Heart left ventricle (tissue), 16 donors: ENCODE data around the gene SYPL1. TPM values are rescaled to one million over a fixed set of nuclear protein-coding genes. Genes with fewer than 3 reads are reported as not detected.
A peak's percentile ranks its signal among the peaks of the same experiment; 100 is the strongest.

ENCODE experiments used
- ATAC-seq, 4 donors: fragments of 200-7000 bp; cut with Tn5 transposase; one replicate each; pipeline ENCODE4 v1.9.1; 2020 to 2022; ENCODE audit warnings: moderate library complexity in 4 of 4, mild to moderate bottlenecking in 3 of 4, moderate number of reproducible peaks in 1 of 4
- DNase-seq, 5 donors: peaks; one replicate each; pipeline ENCODE4 v3.0.0-alpha.2; 2020
- H3K27ac ChIP-seq, 12 donors: fragments of 200-600 bp; sonication (generic) in 4 of 12; one replicate each; pipeline versions ENCODE4 v1.5.0 to v1.8.0; 2016 to 2022; ENCODE audit warnings: mild to moderate bottlenecking in 2 of 12
- H3K27me3 ChIP-seq, 9 donors: fragments of 200-600 bp; sonication (generic) in 2 of 9; one replicate each; pipeline versions ENCODE4 v1.5.1 to v1.8.0; 2016 to 2022; ENCODE audit warnings: mild to moderate bottlenecking in 3 of 9
- H3K36me3 ChIP-seq, 9 donors: fragments of 200-600 bp; sonication (generic) in 2 of 9; one replicate each; pipeline versions ENCODE4 v1.5.0 to v1.8.0; 2018 to 2022; ENCODE audit warnings: mild to moderate bottlenecking in 2 of 9
- H3K4me1 ChIP-seq, 12 donors: fragments of 200-600 bp; sonication (generic) in 4 of 12; one replicate each; pipeline versions ENCODE4 v1.5.0 to v1.8.0; 2016 to 2022; ENCODE audit warnings: mild to moderate bottlenecking in 3 of 12
- H3K4me3 ChIP-seq, 12 donors: fragments of 200-600 bp; sonication (generic) in 4 of 12; one replicate each; pipeline versions ENCODE4 v1.5.0 to v1.8.0; 2017 to 2022; ENCODE audit warnings: mild to moderate bottlenecking in 9 of 12, moderate library complexity in 4 of 12
- H3K9me3 ChIP-seq, 12 donors: fragments of 200-600 bp; sonication (generic) in 4 of 12; one replicate each; pipeline versions ENCODE4 v1.5.0 to v1.8.0; 2016 to 2022; ENCODE audit warnings: mild to moderate bottlenecking in 1 of 12
- CTCF ChIP-seq, 12 donors: fragments of 200-600 bp; sonication (generic) in 4 of 12; IDR thresholded peaks; one replicate each; pipeline versions ENCODE4 v1.5.0 to v1.8.0; 2018 to 2022; ENCODE audit warnings: antibody characterized with exemption in 12 of 12, mild to moderate bottlenecking in 5 of 12
- POLR2A ChIP-seq, 2 donors: fragments of 450-650 bp; IDR thresholded peaks; one replicate each; pipeline ENCODE4 v1.6.1; 2017; ENCODE audit warnings: antibody characterized with exemption in 2 of 2, mild to moderate bottlenecking in 2 of 2, moderate library complexity in 2 of 2
- WGBS, 4 donors: extraction: QIAGEN DNeasy Blood & Tissue Kit in 2 of 4; methylation state at CpG; one replicate each; pipeline versions ENCODE4 v1.1.5 to v1.1.7; 2013 to 2018; 5-methylcytosine and 5-hydroxymethylcytosine counted together
- intact Hi-C, 10 donors: fragments of 100-400 bp; cut with DNase I; formaldehyde crosslinking; loops; one replicate each; pipeline versions ENCODE4 v1.11.1 to v1.14.2; 2022
- polyA plus RNA-seq, 2 donors: library from polyadenylated mRNA; stranded (reverse); fragments of 200-250 nt; gene quantifications; one replicate each; pipeline ENCODE4 v1.2.3, GENCODE V29; 2013
- total RNA-seq, 9 donors: library from RNA; depleted of rRNA in 2 of 9; stranded (reverse); fragments of >200 nt in 2 of 9; fragmentation: NEBNext Ultra II Directional in 3 of 9; extraction: Animal tissue kit (Norgen Biotek cat#: 25700) in 3 of 9; gene quantifications; one replicate each; pipeline versions ENCODE4 v1.1.0 to v1.2.4, GENCODE V29; 2016 to 2023
- donor health status: ischemic (EF 13 %, LVEDD 7.1; RV severe dilation, severe dysfunction).
- donor health status: healthy with polysubstance abuse.
- donor health status: DM: no; HTN: yes; CAD: no.
- donor health status: DM: no; HTN: no; CAD: no.
- donor health status: ischemic (EF 25% LVEDD 6.9; RV normal size, moderate dysfunction).
- donor health status: ischemic (EF 25% LVEDD 5.7; RV mildly dilated, moderate dysfunction).
- donor health status: healthy.
- donor health status: DM: yes; HTN: yes; CAD: no.
- donor health status: ischemic (EF 35%, LVEDD 5.7; RV mildly dilated, moderate dysfunction).
- donor health status: nonischemic (EF 11% LVEDD 7.7; RV severe dilation, severe dysfunction).
- donor health status: DM: yes; HTN: yes; CAD: no.
- donor health status: PGD.
- donor health status: ischemic (EF 29% LVEDD 5.4; RV normal size, mild dysfunction).
- donor health status: nonischemic (EF 23%, LVEDD 6.1; RV moderate dilation, normal function).

Gene SYPL1
- total and polyA plus RNA-seq, 11 donors = 70.6 to 99.8 (median 78.5) TPM

DNA sequence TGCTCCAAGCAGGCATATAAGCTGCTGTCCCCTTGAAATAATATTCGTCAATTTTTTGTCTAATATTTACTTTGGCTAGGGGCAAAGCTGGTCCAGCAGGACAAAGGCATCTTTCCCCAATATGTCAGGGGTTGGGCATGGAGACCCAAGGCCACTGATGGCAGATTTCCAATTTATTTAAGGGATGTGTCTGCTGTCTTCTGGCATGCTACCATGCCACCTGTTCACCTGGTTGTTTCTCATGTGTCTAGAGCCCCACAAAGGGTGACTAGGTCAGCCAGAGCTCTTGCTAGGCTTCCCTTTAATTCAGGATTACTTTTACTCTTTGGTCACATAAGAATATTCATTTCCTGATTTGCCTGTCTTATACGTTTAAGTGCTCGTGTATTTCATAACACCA, 22.1 kb upstream of the SYPL1 start:
- TF ChIP-seq CTCF (IDR thresholded peaks at IDR 0.05) (no peak), POLR2A (IDR thresholded peaks at IDR 0.05) (no peak)
- Histone ChIP-seq H3K4me1 (peaks cover 0 to 12% (median 3%) of the 10 kb centered on the region in 12 donors), H3K27ac (no peak overlapping the region), H3K36me3 (no peaks in the 10 kb centered on the region), H3K4me3 (no peak overlapping the region), H3K27me3 (no peaks in the 10 kb centered on the region), H3K9me3 (no peaks in the 10 kb centered on the region)
- no peak for ATAC-seq
- WGBS, 4 donors = 85 to 90% (median 86%) methylated on average over 3 of the region's 3 CpGs
- DNase-seq = no peak
- intact Hi-C loops = no loop called here

DNA sequence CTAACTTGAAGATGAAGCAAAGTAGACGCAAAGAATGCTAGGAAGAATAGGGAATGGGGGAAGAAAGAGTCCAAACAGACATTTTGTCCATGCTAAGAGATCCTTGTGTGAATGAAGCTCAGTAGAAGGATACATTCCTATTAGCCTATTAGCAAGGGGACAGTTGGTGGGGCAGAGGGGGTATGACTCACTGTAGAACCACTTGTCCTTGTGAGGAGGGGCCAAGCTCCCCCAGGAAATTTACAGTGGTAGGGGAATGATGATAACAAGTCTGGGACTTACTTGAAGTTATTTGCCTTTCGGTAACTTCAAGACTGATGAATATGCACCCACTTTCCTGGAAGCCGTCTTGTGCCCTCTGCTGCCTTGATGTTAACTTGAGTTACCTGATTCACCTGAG, 17.2 kb upstream of the SYPL1 start:
- DNase-seq (no peak), ATAC-seq (no peak)
- Histone ChIP-seq H3K9me3 (no peaks in the 10 kb centered on the region), H3K4me1 (peaks cover 0 to 24% (median 9%) of the 10 kb centered on the region in 12 donors), H3K27ac (peak overlapping the region in 2 of 12 donors; percentile 41 to 73), H3K4me3 (no peak overlapping the region), H3K36me3 (no peaks in the 10 kb centered on the region), H3K27me3 (no peaks in the 10 kb centered on the region)
- TF ChIP-seq CTCF (IDR thresholded peaks at IDR 0.05) = no peak
- TF ChIP-seq POLR2A (IDR thresholded peaks at IDR 0.05) = no peak
- intact Hi-C loops = no loop called here
- WGBS, 4 donors = 85 to 96% (median 94%) methylated on average over 3 of the region's 3 CpGs

- H3K9me3 ChIP-seq = no peaks in the 10 kb centered on the region
- no peaks in the 10 kb centered on the region for H3K27me3 ChIP-seq
- H3K27ac ChIP-seq = peak overlapping the region in 2 of 12 donors; percentile 41 to 73
- no peak for DNase-seq
- intact Hi-C loops = no loop called here
- H3K4me3 ChIP-seq = no peak overlapping the region
- TF ChIP-seq CTCF (IDR thresholded peaks at IDR 0.05) = no peak
- no peak for TF ChIP-seq POLR2A (IDR thresholded peaks at IDR 0.05)
- 63 to 78% (median 72%) methylated on average over 1 of the region's 1 CpG for WGBS, 4 donors
- H3K4me1 ChIP-seq = peaks cover 0 to 25% (median 9%) of the 10 kb centered on the region in 12 donors
- ATAC-seq = no peak
- H3K36me3 ChIP-seq = no peaks in the 10 kb centered on the region
Measured at GRCh38 chr7:106128836-106129235, 16.7 kb upstream of the SYPL1 start.

- intact Hi-C loops = no loop called here
- H3K9me3 ChIP-seq = no peaks in the 10 kb centered on the region
- peaks cover 0 to 25% (median 9%) of the 10 kb centered on the region in 12 donors for H3K4me1 ChIP-seq
- WGBS, 4 donors = 67 to 81% (median 76%) methylated on average over 5 of the region's 5 CpGs
- TF ChIP-seq CTCF (IDR thresholded peaks at IDR 0.05) (no peak), POLR2A (IDR thresholded peaks at IDR 0.05) (no peak)
- H3K27ac ChIP-seq = no peak overlapping the region
- no peaks in the 10 kb centered on the region for H3K27me3 ChIP-seq
- ATAC-seq = no peak
- no peak overlapping the region for H3K4me3 ChIP-seq
- no peaks in the 10 kb centered on the region for H3K36me3 ChIP-seq
- DNase-seq = no peak
Measured at GRCh38 chr7:106127984-106128780, 16.1 kb upstream of the SYPL1 start.
